MCF 10A (cell line): Measurements from ENCODE around the gene MRPL53. TPM values are rescaled to one million over a fixed set of nuclear protein-coding genes. Genes with fewer than 3 reads are reported as not detected.

Experiments
- BruUV-seq: library from RNA; stranded (reverse); fragments of 400-500 nt; replicated peaks from 2 replicates; lab custom pipeline; 2021; lab: Mats Ljungman, UMichigan
- CTCF ChIA-PET: fragments of 300-600 bp; sonication (Branson Sonifier 250); formaldehyde crosslinking; extraction: SDS; loops from one replicate; lab custom pipeline; 2021; ENCODE audit warnings: antibody characterized with exemption, inconsistent platforms; lab: Yijun Ruan, JAX
- POLR2A ChIA-PET: fragments of 300-600, 350-650 bp; sonication (Branson Sonifier 250); formaldehyde crosslinking; extraction: SDS; loops from one replicate; lab custom pipeline; 2020; ENCODE audit warnings: antibody characterized with exemption, inconsistent platforms; lab: Yijun Ruan, JAX
- DNase-seq: peaks from one replicate; pipeline ENCODE4 v3.0.0-alpha.2; 2018; ENCODE audit not compliant: unreplicated experiment
- H3K27ac Mint-ChIP-seq: one replicate; pipeline ENCODE4 v1.8.0; 2022; ENCODE audit warnings: mild to moderate bottlenecking, low read depth, mixed read lengths; ENCODE audit not compliant: unreplicated experiment
- H3K27me3 Mint-ChIP-seq: one replicate; pipeline ENCODE4 v1.8.0; 2022; ENCODE audit warnings: mixed read lengths; ENCODE audit not compliant: insufficient read depth, unreplicated experiment
- H3K36me3 Mint-ChIP-seq: one replicate; pipeline ENCODE4 v1.8.0; 2022; ENCODE audit warnings: mild to moderate bottlenecking, moderate library complexity, mixed read lengths; ENCODE audit not compliant: insufficient read depth, unreplicated experiment
- H3K4me1 Mint-ChIP-seq: one replicate; pipeline ENCODE4 v1.8.0; 2022; ENCODE audit warnings: mixed read lengths; ENCODE audit not compliant: insufficient read depth, unreplicated experiment
- H3K4me3 Mint-ChIP-seq: one replicate; pipeline ENCODE4 v1.8.0; 2022; ENCODE audit warnings: mild to moderate bottlenecking, moderate library complexity, mixed read lengths; ENCODE audit not compliant: unreplicated experiment
- H3K9me3 Mint-ChIP-seq: one replicate; pipeline ENCODE4 v1.8.0; 2022; ENCODE audit warnings: mixed read lengths; ENCODE audit not compliant: unreplicated experiment
- CTCF ChIP-seq: fragments of 200-600 bp; IDR thresholded peaks from one replicate; pipeline ENCODE4 v1.8.0; 2022; ENCODE audit warnings: antibody characterized with exemption, mild to moderate bottlenecking; ENCODE audit not compliant: unreplicated experiment
- intact Hi-C: fragments of 100-400 bp; cut with micrococcal nuclease; formaldehyde crosslinking; loops from 2 replicates; pipeline ENCODE4 v1.14.1; 2022
- total RNA-seq: library from RNA; stranded (reverse); gene quantifications from 2 replicates; pipeline ENCODE4 v1.2.3, GENCODE V29; 2022

MRPL53 gene
- total RNA-seq, 1 experiment from 2014 or later: 123 TPM

GRCh38 chr2:74458938-74459363 lies 13.5 kb downstream of the MRPL53 start:
- POLR2A ChIA-PET: interaction anchor here (0.8 to 9.2 kb wide), 19 partner anchors 8 to 271 kb away, joined by 3 to 132 read pairs (median 8); partner anchors contain the start of genes AUP1, C2orf81, CCDC142 and DQX1
- Mint-ChIP-seq H3K27me3 (no peaks in the 10 kb centered on the region), H3K4me1 (peaks cover 50% of the 10 kb centered on the region), H3K36me3 (peaks cover 70% of the 10 kb centered on the region), H3K27ac (peak overlapping the region; percentile 91), H3K4me3 (peak overlapping the region; percentile 98), H3K9me3 (no peaks in the 10 kb centered on the region)
- intact Hi-C loops: no loop called here
- CTCF ChIA-PET: interaction anchor here (0.6 to 1.1 kb wide), 2 partner anchors 20 to 129 kb away, joined by 3 to 5 read pairs; no protein-coding TSS in a partner anchor
- no peak for TF ChIP-seq CTCF
- no TSS peak for BruUV-seq
- no peak for DNase-seq

- no peaks in the 10 kb centered on the region for H3K27me3 Mint-ChIP-seq
- intact Hi-C loops: no loop called here
- H3K4me3 Mint-ChIP-seq: peak within 1 kb of the TSS; percentile 98
- no peak for TF ChIP-seq CTCF
- H3K36me3 Mint-ChIP-seq: peaks cover 70% of the 10 kb centered on the region
- peaks cover 50% of the 10 kb centered on the region for H3K4me1 Mint-ChIP-seq
- peak within 1 kb of the TSS; percentile 91 for H3K27ac Mint-ChIP-seq
- BruUV-seq: TSS peak; percentile 30
- DNase-seq: peak; percentile 100
- no peaks in the 10 kb centered on the region for H3K9me3 Mint-ChIP-seq
- ChIA-PET POLR2A (interaction anchor here (0.5 to 9.2 kb wide), 27 partner anchors 9 to 1227 kb away, joined by 3 to 132 read pairs (median 5); partner anchors contain the start of genes AUP1, C2orf81, CCDC142 and DQX1), CTCF (interaction anchor here (0.6 to 1.1 kb wide), 2 partner anchors 20 to 130 kb away, joined by 3 to 5 read pairs; no protein-coding TSS in a partner anchor)
Observed at GRCh38 chr2:74458132-74458937, 14.1 kb downstream of the MRPL53 start, which contains the start of gene WBP1. WBP1 (plus strand) TSS chr2:74458438; CDS start chr2:74458603, 165 bp downstream.

GRCh38 chr2:74457549-74458131 lies 14.8 kb downstream of the MRPL53 start:
- H3K4me1 Mint-ChIP-seq: peaks cover 46% of the 10 kb centered on the region
- H3K4me3 Mint-ChIP-seq: peak overlapping the region; percentile 98
- BruUV-seq: no TSS peak
- H3K36me3 Mint-ChIP-seq: peaks cover 63% of the 10 kb centered on the region
- peak; percentile 58 for DNase-seq
- no peak for TF ChIP-seq CTCF
- ChIA-PET POLR2A (interaction anchor here (1.0 to 9.2 kb wide), 22 partner anchors 10 to 721 kb away, joined by 3 to 132 read pairs (median 7); partner anchors contain the start of genes AUP1, C2orf81, CCDC142 and DQX1), CTCF (interaction anchor here (0.6 to 4.5 kb wide), 4 partner anchors 25 to 131 kb away, joined by 3 to 35 read pairs (median 5); partner anchors contain the start of genes CCDC142 and TTC31)
- no peaks in the 10 kb centered on the region for H3K9me3 Mint-ChIP-seq
- intact Hi-C loops: no loop called here
- peak overlapping the region; percentile 91 for H3K27ac Mint-ChIP-seq
- H3K27me3 Mint-ChIP-seq: no peaks in the 10 kb centered on the region
